Posterior vena cava (tissue), 2 donors: Measurements from ENCODE around the gene NUDT21. TPM values are rescaled to one million over a fixed set of nuclear protein-coding genes. Genes with fewer than 3 reads are reported as not detected.
"Not testable (repeated sequence)": the region's sequence is repeated elsewhere in the genome, so short reads cannot be mapped to it uniquely, and the experiment has no call there.

Source experiments
- DNase-seq: peaks from one replicate; pipeline ENCODE4 v3.0.0-alpha.2; 2020; ENCODE audit warnings: low spot score
- intact Hi-C, 2 donors: fragments of 100-400 bp; cut with DNase I; formaldehyde crosslinking; loops; one replicate each; pipeline versions ENCODE4 v1.14.1 to v1.14.2; 2022 to 2023
- total RNA-seq, 2 donors: library from RNA; stranded (reverse); fragmentation: NEBNext Ultra II Directional; extraction: Animal tissue kit (Norgen Biotek cat#: 25700); gene quantifications; one replicate each; pipeline ENCODE4 v1.2.1, GENCODE V29; 2021
- donor health status: DM: yes; HTN: yes; CAD: no.
- donor health status: DM: yes; HTN: yes; CAD: no.

NUDT21 gene
- total RNA-seq, 2 donors from 2014 or later, result 75.5 to 76.3 TPM

DNA sequence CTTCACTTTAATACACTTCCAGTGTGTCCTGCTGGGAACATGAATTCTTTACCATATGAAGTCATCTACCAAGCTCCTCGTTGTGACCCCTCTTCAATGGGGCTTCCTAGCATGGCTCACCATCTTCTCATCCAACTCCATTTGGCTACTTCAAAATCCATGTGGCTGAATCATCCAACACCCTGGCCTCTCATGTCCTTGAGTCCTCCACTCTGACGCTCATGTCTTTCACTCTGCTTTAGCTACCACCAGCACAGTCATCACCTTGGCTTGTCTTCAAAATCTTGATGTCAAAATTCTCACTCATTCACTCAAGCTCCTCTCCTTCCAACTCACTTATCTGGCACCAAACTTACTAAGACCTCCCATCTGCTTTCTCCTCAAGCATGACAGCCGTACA is 61.6 kb downstream of the NUDT21 start:
- no peak for DNase-seq
- intact Hi-C loops, result no loop called here

DNA sequence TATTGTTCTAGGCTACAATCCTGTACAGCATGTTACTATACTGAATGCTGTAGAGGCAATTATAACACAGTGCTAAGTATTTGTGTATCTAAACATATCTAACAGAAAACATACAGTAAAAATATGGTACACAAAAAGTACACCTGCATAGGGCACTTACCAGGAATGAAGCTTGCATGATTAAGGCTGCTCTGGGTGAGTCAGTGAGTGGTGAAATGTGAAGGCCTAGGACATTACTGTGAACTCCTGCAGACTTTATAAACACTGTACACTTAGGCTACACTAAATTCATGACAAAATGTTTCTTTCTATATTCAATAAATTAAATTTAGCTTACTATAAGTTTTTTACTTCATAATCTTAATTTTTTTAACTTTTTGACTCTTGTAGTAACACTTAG is 62.9 kb downstream of the NUDT21 start:
- no peak for DNase-seq
- intact Hi-C loops, result no loop called here

DNA sequence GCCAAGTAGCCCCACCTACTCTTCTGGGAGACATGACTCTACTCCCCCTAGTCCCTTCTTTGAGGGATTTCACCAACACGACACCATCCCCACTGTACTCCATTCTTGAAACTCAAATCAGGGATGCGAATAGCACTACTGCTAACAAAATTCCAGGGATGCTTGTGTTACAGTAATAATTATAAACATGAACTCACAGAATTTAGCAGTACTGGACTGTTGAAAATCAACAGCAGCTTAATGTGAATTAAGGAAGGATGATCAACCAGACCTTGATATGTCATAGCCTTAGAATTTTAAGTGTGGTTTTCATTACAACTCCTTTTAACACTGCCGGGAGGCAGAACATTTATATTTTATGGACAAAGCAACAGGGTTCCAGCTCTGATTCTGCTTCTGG is 63.7 kb downstream of the NUDT21 start:
- no peak for DNase-seq
- intact Hi-C loops, result no loop called here

DNA sequence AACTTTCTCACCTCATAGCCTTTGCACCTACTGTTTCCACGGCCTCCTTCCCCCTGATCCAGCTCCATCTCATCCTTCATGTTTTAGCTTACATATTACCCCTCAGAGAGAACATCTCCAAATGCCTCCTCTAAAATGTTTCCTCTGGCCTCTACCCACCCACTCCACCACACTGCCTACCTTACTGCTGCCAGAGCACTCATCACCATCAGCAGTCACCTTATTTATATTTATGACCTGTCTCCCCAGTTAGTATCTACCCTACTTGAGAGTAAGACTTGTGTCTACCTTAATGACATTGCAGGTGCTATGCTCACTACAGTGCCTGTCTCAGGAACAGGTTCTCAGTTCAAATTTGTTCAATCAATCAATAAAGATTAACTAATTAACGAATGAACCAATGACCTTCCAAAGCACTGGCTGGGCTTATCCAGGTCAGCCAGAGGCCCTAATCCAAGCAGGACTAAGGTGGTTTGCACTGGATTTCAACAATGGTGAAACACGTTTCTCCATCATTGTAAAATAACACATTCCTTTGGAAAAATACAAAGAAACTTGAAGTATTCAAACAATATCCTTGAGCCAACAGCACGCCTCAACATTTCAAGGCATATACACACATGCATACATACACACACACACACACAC is 66.9 kb downstream of the NUDT21 start:
- no peak for DNase-seq
- intact Hi-C loops, result loop anchor here in 1 of 2 donors (5.0 kb wide), 1 partner anchor 1898 kb away; no protein-coding TSS in a partner anchor

DNA sequence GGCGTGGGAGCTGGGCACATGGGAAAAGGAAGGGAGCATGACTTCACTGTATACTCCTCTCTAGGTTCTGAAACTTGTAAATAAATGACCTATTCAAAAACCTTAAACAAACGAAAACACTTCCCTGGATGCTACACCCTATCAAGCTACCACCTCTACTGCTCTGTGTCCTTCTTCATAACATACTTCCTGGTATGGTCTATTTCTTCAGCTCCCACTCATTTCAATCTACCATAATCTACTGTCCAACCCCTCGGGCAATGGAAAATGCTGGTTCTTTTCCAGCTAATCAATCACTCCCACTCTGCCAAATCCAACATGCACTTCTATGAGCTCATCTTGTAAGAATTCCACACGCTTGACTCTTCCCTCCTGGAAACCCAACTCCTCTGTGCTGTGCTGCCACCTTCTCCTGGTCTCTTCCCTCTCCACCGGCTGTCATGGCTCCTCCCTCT is 68.2 kb downstream of the NUDT21 start:
- intact Hi-C loops, result loop anchor here in 1 of 2 donors (5.0 kb wide), 1 partner anchor 1899 kb away; no protein-coding TSS in a partner anchor
- DNase-seq, result no peak

DNA sequence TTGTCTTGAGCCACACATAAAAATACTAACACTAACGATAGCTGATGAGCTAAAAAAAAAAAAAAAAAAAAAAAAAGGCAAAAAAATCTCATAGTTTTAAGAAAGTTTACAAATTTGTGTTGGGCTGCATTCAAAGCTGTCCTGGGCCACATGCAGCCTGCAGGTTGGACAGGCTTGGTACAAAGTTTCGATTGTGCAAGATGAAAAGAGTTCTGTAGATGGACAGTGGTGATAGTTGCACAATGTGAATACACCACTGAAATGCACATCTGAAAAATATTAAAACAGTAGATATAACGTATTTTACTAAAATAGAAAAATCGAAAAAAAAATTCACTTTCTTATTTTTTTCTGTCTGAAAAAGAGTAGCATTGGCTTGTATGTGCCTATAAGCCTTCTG is 68.7 kb downstream of the NUDT21 start:
- intact Hi-C loops, result loop anchor here in 1 of 2 donors (5.0 kb wide), 1 partner anchor 1900 kb away; no protein-coding TSS in a partner anchor
- no peak for DNase-seq

DNA sequence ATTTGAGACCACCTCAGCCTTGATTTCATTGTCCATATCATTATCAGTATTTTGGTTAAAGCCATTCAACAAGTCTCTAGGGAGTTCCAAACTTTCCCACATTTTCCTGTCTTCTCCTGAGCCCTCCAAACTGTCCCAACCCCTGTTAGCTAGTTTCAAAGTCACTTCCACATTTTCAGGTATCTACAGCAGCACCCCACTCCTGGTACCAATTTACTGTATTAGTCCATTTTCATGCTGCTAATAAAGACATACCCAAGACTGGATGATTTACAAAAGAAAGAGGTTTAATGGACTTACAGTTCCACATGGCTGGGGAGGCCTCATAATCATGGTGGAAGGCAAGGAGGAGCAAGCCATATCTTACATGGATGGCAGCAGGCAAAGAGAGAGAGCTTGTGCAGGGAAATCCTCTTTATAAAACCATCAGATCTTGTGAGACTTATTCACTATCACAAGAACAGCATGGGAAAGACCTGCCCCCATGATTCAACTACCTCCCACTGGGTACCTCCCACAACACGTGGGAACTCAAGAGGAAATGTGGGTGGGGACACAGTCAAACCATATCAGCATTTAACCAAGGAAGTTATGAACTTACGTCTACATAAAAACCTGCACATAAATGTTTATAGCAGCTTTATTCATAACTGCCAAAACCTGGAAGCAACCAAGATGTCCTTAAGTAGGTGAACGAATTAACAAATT is 70.2 kb downstream of the NUDT21 start:
- intact Hi-C loops, result loop anchor here in 1 of 2 donors (5.0 kb wide), 1 partner anchor 1901 kb away; no protein-coding TSS in a partner anchor

More for the DNA sequence above, 70.2 kb downstream of the NUDT21 start:
- DNase-seq, result not testable (repeated sequence)

Other genes starting within 250 kb of the NUDT21 start
- gene AMFR, start 25.8 kb downstream of the NUDT21 start, total RNA-seq, result 100 to 1,000 TPM; 102 to 116 TPM
- 10 to 100 TPM; 33.8 to 35.2 TPM for gene OGFOD1, start 222 bp upstream of the NUDT21 start, total RNA-seq
- 10 to 100 TPM; 30.5 to 36.5 TPM for gene BBS2, start 68.7 kb upstream of the NUDT21 start, total RNA-seq
- not detected for gene MT4, start 113.7 kb upstream of the NUDT21 start, total RNA-seq
- gene MT3, start 138.2 kb upstream of the NUDT21 start, total RNA-seq, result not detected
- gene MT2A, start 157.3 kb upstream of the NUDT21 start, total RNA-seq, result 1,000 to 10,000 TPM in 1 of 2 donors, 100 to 1,000 TPM in 1; 643 to 1,788 TPM
- 100 to 1,000 TPM; 240 to 379 TPM for gene MT1E, start 174.4 kb upstream of the NUDT21 start, total RNA-seq
- 100 to 1,000 TPM in 1 of 2 donors, 10 to 100 TPM in 1; 82.2 to 146 TPM for gene MT1M, start 181.3 kb upstream of the NUDT21 start, total RNA-seq
- gene MT1A, start 187.3 kb upstream of the NUDT21 start, total RNA-seq, result 100 to 1,000 TPM in 1 of 2 donors, 10 to 100 TPM in 1; 52.7 to 104 TPM
- not detected for gene MT1B, start 200.6 kb upstream of the NUDT21 start, total RNA-seq
- 10 to 100 TPM in 1 of 2 donors, 1 to 10 TPM in 1; 9.1 to 10.6 TPM for gene MT1F, start 206.6 kb upstream of the NUDT21 start, total RNA-seq
- 10 to 100 TPM; 14.0 to 26.7 TPM for gene MT1G, start 216.7 kb upstream of the NUDT21 start, total RNA-seq
- 1 to 10 TPM in 1 of 2 donors, not detected in 1; 2.0 TPM for gene MT1H, start 218.5 kb upstream of the NUDT21 start, total RNA-seq
- 100 to 1,000 TPM; 459 to 753 TPM for gene MT1X, start 231.1 kb upstream of the NUDT21 start, total RNA-seq